Iris pigment epithelial cell (primary cell): ENCODE results near the gene CEP192.

Source experiments
- DNase-seq: peaks from one replicate; pipeline ENCODE4 v3.0.0-alpha.2; 2011; ENCODE audit warnings: low read depth

Gene CEP192

GRCh38 chr18:13139885-13140450 lies 148.8 kb downstream of the CEP192 start:
- no peak for DNase-seq

GRCh38 chr18:13141209-13141608 lies 150.0 kb downstream of the CEP192 start:
- peak; percentile 20 for DNase-seq

DNA sequence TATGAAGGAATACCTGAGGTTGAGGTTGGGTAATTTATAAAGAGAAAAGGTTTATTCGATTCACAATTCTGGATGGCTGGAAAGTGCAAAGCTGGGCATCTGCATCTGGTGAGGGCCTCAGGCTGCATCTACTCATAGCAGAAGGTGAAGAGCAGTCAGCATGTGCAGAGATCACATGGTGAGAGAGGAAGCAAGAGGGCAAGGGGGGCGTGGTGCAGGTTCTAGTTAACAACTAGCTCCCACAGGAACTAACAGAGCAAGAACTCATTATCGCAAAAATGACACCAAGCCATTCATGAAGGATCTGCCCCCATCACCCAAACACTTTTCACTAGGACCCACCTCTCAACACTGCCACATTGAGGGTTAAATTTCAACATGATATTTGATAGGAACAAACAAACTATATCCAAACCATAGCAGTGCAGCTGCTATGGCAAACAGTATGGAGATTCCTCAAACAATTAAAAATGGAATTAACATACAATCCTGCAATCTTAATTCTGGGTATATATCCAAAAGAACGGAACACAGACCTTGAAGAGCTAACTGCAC lies 154.6 kb downstream of the CEP192 start:
- no peak for DNase-seq

DNA sequence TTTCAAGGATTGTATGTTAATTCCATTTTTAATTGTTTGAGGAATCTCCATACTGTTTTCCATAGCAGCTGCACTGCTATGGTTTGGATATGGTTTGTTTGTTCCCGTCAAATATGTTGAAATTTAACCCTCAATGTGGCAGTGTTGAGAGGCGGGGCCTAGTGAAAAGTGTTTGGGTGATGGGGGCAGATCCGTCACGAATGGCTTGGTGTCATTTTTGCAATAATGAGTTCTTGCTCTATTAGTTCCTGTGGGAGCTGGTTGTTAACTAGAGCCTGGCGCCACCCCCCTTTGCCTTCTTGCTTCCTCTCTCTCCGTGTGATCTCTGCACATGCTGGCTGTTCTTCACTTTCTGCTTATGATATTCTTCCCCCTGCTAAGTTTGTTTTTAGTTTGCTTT lies 156.0 kb downstream of the CEP192 start:
- DNase-seq, result no peak

- no peak for DNase-seq
Measured at GRCh38 chr18:13151656-13152055, 160.5 kb downstream of the CEP192 start.

- DNase-seq, result no peak
Measured at GRCh38 chr18:13158428-13158827, 167.3 kb downstream of the CEP192 start.

DNA sequence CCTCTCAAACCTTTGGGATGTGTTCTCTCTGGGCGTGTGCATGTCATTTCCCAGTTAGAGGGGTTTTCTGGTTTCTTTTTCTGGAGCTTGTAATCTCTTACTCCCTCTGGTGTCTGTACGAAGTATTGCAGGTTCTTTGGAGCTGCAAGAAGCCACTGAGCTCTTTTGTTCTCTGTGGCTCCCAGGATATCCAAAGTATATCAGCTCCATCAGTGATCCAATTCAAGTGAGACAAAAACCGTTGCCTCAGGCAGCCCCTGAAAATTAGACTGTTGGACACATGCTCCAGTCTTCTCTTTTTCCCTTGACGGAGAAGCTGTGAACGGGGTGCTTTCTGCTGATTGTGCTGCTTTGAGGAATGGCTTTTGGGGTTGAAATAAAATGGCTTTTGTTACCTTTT lies 168.4 kb downstream of the CEP192 start:
- DNase-seq, result peak; percentile 69

DNA sequence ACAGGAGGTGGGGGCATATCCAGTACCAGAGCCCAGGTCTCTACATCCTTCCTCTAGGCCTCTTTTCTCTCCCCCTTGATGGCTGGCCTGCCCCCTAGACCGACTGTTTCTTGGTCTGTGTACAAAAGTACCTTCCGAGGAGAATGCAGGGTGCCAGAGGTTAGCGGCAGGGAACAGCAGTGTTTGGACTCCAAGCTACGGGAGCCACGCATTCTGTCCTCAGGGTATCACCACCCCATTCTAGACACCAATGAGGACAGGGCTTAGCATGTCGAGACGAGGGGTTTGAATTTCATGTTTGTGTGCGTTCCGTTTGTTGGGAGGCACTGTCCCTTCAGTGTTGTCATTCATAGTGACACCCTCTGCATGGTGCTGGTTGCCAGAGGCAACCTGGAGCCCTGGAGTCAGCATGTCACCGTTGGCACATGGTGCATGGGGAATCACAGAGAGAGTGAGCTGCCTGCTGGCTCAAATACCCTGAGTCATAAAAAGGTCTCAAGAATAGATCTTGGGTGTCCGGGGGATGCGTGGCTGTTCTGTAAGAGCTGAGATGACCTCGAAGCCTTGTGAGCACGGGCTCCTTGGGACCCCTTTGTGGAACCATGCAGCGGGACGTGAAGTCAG lies 170.2 kb downstream of the CEP192 start:
- DNase-seq, result no peak

- DNase-seq, result peak; percentile 21
Measured at GRCh38 chr18:13163167-13163927, 172.2 kb downstream of the CEP192 start.

GRCh38 chr18:13164406-13164805 lies 173.2 kb downstream of the CEP192 start:
- DNase-seq, result no peak

- no peak for DNase-seq
Measured at GRCh38 chr18:13165636-13166423, 174.7 kb downstream of the CEP192 start.

GRCh38 chr18:13173578-13174145 lies 182.5 kb downstream of the CEP192 start:
- no peak for DNase-seq
